Karpas-422 (cell line): ENCODE results near the gene CIAO2B. TPM values are rescaled to one million over a fixed set of nuclear protein-coding genes. Genes with fewer than 3 reads are reported as not detected.
"Not testable (repeated sequence)": the region's sequence is repeated elsewhere in the genome, so short reads cannot be mapped to it uniquely, and the experiment has no call there.

Source experiments
- DNase-seq: peaks from one replicate; pipeline ENCODE4 v3.0.0-alpha.2; 2015
- H2AFZ ChIP-seq: fragments of 200-600 bp; sonication (generic); 2 replicates; pipeline ENCODE4 v1.6.1; 2014; ENCODE audit warnings: antibody characterized with exemption, low read length, mixed read lengths
- H3K27ac ChIP-seq: fragments of 200-600 bp; sonication (generic); 2 replicates; pipeline ENCODE4 v1.5.1; 2014; ENCODE audit warnings: mild to moderate bottlenecking, low read length, moderate library complexity
- H3K27me3 ChIP-seq: fragments of 200-600 bp; sonication (generic); 2 replicates; pipeline ENCODE4 v1.6.1; 2014; ENCODE audit warnings: low read length, mixed read lengths
- H3K36me3 ChIP-seq: fragments of 200-600 bp; sonication (generic); 2 replicates; pipeline ENCODE4 v1.6.1; 2014; ENCODE audit warnings: low read length, mixed read lengths; ENCODE audit not compliant: insufficient read depth
- H3K4me1 ChIP-seq: fragments of 200-600 bp; sonication (generic); 2 replicates; pipeline ENCODE4 v1.6.1; 2014; ENCODE audit warnings: mild to moderate bottlenecking, low read length, mixed read lengths
- H3K4me2 ChIP-seq: fragments of 200-600 bp; sonication (generic); 2 replicates; pipeline ENCODE4 v1.6.1; 2014; ENCODE audit warnings: low read length, low read depth, mild to moderate bottlenecking; ENCODE audit not compliant: poor library complexity, severe bottlenecking
- H3K4me3 ChIP-seq: fragments of 200-600 bp; sonication (generic); 2 replicates; pipeline ENCODE4 v1.5.1; 2014; ENCODE audit warnings: mild to moderate bottlenecking, antibody characterized with exemption, low read length, mixed read lengths
- H3K79me2 ChIP-seq: fragments of 200-600 bp; sonication (generic); 2 replicates; pipeline ENCODE4 v1.6.1; 2014; ENCODE audit warnings: mild to moderate bottlenecking, low read length, mixed read lengths
- H3K9ac ChIP-seq: fragments of 200-600 bp; sonication (generic); 2 replicates; pipeline ENCODE4 v1.6.0; 2014; ENCODE audit warnings: low read length
- H3K9me2 ChIP-seq: fragments of 200-600 bp; sonication (generic), shearing (Covaris generic); replicated peaks from 2 replicates; pipeline ENCODE4 v1.6.0; 2014; ENCODE audit warnings: mild to moderate bottlenecking, low read length, moderate library complexity; ENCODE audit not compliant: insufficient read depth
- H3K9me3 ChIP-seq: fragments of 300-700, 200-600 bp; sonication (generic); 2 replicates; pipeline ENCODE4 v1.6.1; 2014; ENCODE audit warnings: low read length, mixed read lengths
- H4K20me1 ChIP-seq: fragments of 200-600 bp; sonication (generic); 2 replicates; pipeline ENCODE4 v1.6.1; 2014; ENCODE audit warnings: mild to moderate bottlenecking, antibody characterized with exemption, low read length, low read depth; ENCODE audit not compliant: insufficient read depth
- total RNA-seq: library from RNA; depleted of rRNA; stranded (reverse); fragments of >200 nt; shearing (Covaris generic); gene quantifications from 2 replicates; pipeline ENCODE4 v1.2.3, GENCODE V29; 2014; ENCODE audit warnings: low replicate concordance; rRNA removed

The CIAO2B gene
- total RNA-seq = 121 and 227 TPM in 2 replicates

DNA sequence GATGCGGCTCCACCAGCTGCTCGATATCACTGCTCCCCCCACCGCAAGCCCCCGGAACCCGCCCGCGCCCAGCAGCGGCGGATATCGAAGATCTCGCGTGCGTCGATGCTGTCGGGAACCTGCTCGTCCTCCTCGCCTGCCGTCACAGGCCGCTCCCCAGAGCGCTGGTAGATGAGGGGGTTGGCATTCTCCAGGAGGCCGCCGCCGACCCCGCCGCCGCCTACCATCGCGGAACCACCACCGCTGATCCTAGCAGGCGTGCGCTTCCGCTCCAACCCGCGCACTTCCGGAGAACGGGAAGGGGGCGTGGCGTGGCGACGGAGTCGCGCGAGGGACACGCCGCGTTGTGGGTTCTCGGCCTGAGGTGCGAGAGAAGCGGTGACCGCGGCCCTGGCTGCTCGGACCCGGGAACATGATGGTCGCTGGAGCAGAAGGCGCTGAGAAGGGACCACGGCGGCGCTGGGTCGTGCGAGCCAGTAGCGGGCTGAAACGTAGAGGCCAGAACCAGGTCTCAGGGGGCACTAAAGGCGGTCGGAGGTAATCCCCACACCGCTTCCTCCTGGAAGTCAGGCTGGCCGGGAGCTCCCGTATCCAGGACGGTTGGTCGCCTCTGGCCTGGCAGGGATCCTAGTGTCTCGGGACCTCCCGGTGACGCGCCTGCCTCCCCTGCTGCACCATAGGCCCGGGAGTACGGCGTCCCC, at the start of gene CIAO2B:
TSS of gene CIAO2B (minus strand) at position 265 of the 701 bp plus-strand sequence. CDS start at position 227, 38 bp downstream.
- H3K4me2 ChIP-seq = peak within 1 kb of the TSS; percentile 96
- 0 out of 2 replicates have a peak, but pooled peaks cover 12% of the 10 kb centered on the region for H3K36me3 ChIP-seq
- H4K20me1 ChIP-seq = peaks cover 12% of the 10 kb centered on the region; the same call in 1 of the 2 replicates
- peak; percentile 96 for DNase-seq
- peaks cover 42% of the 10 kb centered on the region for H3K79me2 ChIP-seq
- H2AFZ ChIP-seq = 0 out of 2 replicates have a peak within 1 kb of the TSS, but pooled peaks have one; percentile 57
- no peaks in the 10 kb centered on the region for H3K27me3 ChIP-seq
- no peaks in the 10 kb centered on the region for H3K9me2 ChIP-seq
- H3K9ac ChIP-seq = peak within 1 kb of the TSS; percentile 93
- peak within 1 kb of the TSS; percentile 48; the same call in 1 of the 2 replicates for H3K27ac ChIP-seq
- no peaks in the 10 kb centered on the region for H3K9me3 ChIP-seq
- H3K4me1 ChIP-seq = peaks cover 25% of the 10 kb centered on the region
- peak within 1 kb of the TSS; percentile 100 for H3K4me3 ChIP-seq

DNA sequence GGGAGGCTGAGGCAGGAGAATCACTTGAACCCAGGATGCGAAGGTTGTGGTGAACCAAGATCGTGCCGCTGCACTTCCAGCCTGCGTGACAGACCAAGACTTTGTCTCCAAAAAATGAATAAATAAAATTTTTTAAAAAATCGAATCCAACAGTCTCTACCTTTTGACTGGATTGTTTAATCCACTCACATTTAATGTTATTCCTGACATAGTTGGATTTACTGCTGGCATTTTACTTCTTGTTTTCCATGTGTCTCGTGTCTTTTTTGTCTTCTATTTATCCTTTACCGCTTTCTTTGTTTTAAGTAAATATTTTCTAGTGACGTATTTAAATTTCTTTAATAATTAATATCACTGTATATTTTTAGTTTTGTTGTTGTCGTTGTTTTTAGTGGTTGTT, 48.8 kb upstream of the CIAO2B start:
- no peaks in the 10 kb centered on the region for H3K9me3 ChIP-seq
- no peak overlapping the region for H3K4me2 ChIP-seq
- H3K4me3 ChIP-seq = no peak overlapping the region
- no peaks in the 10 kb centered on the region for H3K9me2 ChIP-seq
- no peaks in the 10 kb centered on the region for H3K79me2 ChIP-seq
- no peaks in the 10 kb centered on the region for H3K27me3 ChIP-seq
- H2AFZ ChIP-seq = no peak overlapping the region
- no peak overlapping the region for H3K27ac ChIP-seq
- H3K36me3 ChIP-seq = no peaks in the 10 kb centered on the region
- no peak overlapping the region for H3K9ac ChIP-seq
- no peaks in the 10 kb centered on the region for H4K20me1 ChIP-seq
- no peak for DNase-seq
- H3K4me1 ChIP-seq = peaks cover 7% of the 10 kb centered on the region

DNA sequence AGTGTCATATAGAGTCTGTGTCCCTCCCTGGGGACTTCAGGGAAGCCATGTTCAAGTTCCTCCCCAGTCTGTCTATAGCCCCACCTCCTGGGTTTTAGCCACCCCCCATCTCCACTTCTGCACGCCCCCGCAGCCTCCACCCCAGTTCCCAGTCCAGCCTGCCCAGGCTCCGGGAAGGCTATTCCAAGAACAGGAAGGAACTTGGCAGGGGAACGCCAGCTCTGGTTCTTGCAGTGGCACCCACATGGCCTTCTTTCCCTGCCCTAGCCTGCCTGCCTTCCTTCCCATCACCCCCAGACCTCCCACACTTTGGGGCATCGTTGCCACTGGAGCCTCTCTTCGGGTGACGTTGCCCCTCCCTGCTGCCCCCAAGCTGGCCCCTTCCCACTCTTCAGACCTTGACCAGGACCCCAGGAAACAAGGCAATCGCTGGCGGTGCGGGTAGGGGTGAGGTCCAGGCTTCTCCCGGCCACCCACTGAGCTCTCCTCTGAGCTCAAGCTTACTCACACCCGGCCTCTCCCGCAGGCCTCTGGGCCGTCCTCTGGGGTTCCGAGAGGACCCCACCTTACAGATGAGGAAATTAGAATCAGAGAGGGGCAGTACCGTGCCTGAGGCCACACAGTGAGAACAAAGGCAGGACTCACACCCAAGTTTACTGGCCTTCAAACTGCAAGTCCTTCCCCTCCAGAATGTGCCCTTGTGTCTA, 45.0 kb upstream of the CIAO2B start:
- Histone ChIP-seq H3K4me3 (no peak overlapping the region), H3K27ac (no peak overlapping the region), H3K27me3 (no peaks in the 10 kb centered on the region)

GRCh38 chr16:66977341-66978113, 43.3 kb upstream of the CIAO2B start:
- no peaks in the 10 kb centered on the region for H3K9me2 ChIP-seq
- H3K27ac ChIP-seq = no peak overlapping the region
- H3K79me2 ChIP-seq = no peaks in the 10 kb centered on the region
- H3K9me3 ChIP-seq = no peaks in the 10 kb centered on the region
- no peak overlapping the region for H3K9ac ChIP-seq
- H2AFZ ChIP-seq = no peak overlapping the region
- no peaks in the 10 kb centered on the region for H3K36me3 ChIP-seq
- H3K27me3 ChIP-seq = no peaks in the 10 kb centered on the region
- no peak overlapping the region for H3K4me2 ChIP-seq
- no peaks in the 10 kb centered on the region for H4K20me1 ChIP-seq
- H3K4me3 ChIP-seq = no peak overlapping the region
- H3K4me1 ChIP-seq = peaks cover 7% of the 10 kb centered on the region
- DNase-seq = peak; percentile 94

More for the DNA sequence above, 45.0 kb upstream of the CIAO2B start:
- H3K9ac ChIP-seq = no peak overlapping the region
- H4K20me1 ChIP-seq = no peaks in the 10 kb centered on the region
- H3K9me2 ChIP-seq = no peaks in the 10 kb centered on the region
- H3K36me3 ChIP-seq = no peaks in the 10 kb centered on the region
- no peaks in the 10 kb centered on the region for H3K9me3 ChIP-seq
- no peaks in the 10 kb centered on the region for H3K79me2 ChIP-seq
- no peak for DNase-seq
- H3K4me2 ChIP-seq = no peak overlapping the region
- peaks cover 7% of the 10 kb centered on the region for H3K4me1 ChIP-seq
- H2AFZ ChIP-seq = no peak overlapping the region

- no peak overlapping the region for H3K4me2 ChIP-seq
- H3K27me3 ChIP-seq = no peaks in the 10 kb centered on the region
- H3K79me2 ChIP-seq = no peaks in the 10 kb centered on the region
- H3K9me3 ChIP-seq = no peaks in the 10 kb centered on the region
- no peaks in the 10 kb centered on the region for H4K20me1 ChIP-seq
- H3K4me3 ChIP-seq = no peak overlapping the region
- no peaks in the 10 kb centered on the region for H3K9me2 ChIP-seq
- H3K27ac ChIP-seq = no peak overlapping the region
- H2AFZ ChIP-seq = no peak overlapping the region
- DNase-seq = no peak
- no peaks in the 10 kb centered on the region for H3K36me3 ChIP-seq
- no peak overlapping the region for H3K9ac ChIP-seq
- peaks cover 7% of the 10 kb centered on the region for H3K4me1 ChIP-seq
These were observed 42.5 kb upstream of the CIAO2B start for GRCh38 chr16:66976746-66977145.

DNA sequence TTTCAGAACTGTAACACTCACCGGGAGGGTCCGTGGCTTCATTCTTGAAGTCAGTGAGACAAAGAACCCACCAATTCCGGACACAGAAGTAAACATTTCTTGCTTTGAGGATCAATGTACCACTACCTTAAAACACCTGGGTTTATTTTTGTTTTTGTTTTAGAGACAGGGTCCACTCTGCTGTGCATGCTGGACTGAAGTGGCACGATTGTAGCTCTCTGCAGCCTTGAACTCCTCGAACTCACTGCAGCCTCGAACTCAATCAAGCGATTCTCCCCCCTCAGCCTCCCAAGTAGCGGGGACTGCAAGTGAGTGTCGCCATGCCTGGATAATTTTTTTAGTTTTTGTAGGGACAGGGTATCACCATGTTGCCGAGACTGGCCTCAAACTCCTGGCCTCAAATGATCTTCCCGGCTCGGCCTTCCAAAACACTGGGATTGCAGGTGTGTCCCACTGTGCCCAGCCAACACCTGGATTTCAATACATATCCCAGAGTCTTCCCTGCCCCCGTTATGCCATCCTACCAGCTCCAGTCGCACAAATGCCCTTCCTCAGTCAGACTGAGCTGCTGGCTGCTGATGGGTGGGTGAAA, 41.2 kb upstream of the CIAO2B start:
- Histone ChIP-seq H3K27ac (no peak overlapping the region), H3K27me3 (no peaks in the 10 kb centered on the region), H3K9me3 (no peaks in the 10 kb centered on the region), H3K36me3 (no peaks in the 10 kb centered on the region), H3K9ac (no peak overlapping the region), H3K9me2 (no peaks in the 10 kb centered on the region), H3K4me2 (no peak overlapping the region), H3K4me3 (no peak overlapping the region), H3K4me1 (peaks cover 2% of the 10 kb centered on the region), H4K20me1 (no peaks in the 10 kb centered on the region), H2AFZ (no peak overlapping the region), H3K79me2 (no peaks in the 10 kb centered on the region)
- DNase-seq = no peak

GRCh38 chr16:66974932-66975246, 40.7 kb upstream of the CIAO2B start:
- peak; percentile 64 for DNase-seq
- not testable (repeated sequence) for H4K20me1 ChIP-seq, H3K27me3 ChIP-seq, H3K27ac ChIP-seq, H3K4me2 ChIP-seq, H3K9ac ChIP-seq, H3K36me3 ChIP-seq, H3K79me2 ChIP-seq, H2AFZ ChIP-seq, H3K4me3 ChIP-seq, H3K4me1 ChIP-seq, H3K9me3 ChIP-seq, H3K9me2 ChIP-seq
